Measurements from ENCODE around the gene SREBF1.
"Not testable (repeated sequence)": the region's sequence is repeated elsewhere in the genome, so short reads cannot be mapped to it uniquely, and the experiment has no call there.

SREBF1 gene

GRCh38 chr17:17809531-17810083 is 27.2 kb downstream of the SREBF1 start:
- DNase-seq: no peak

GRCh38 chr17:17808706-17809432 is 27.9 kb downstream of the SREBF1 start:
- no peak for DNase-seq

- DNase-seq: not testable (repeated sequence)
Measured at GRCh38 chr17:17808200-17808599, 28.6 kb downstream of the SREBF1 start.

- no peak for DNase-seq
Measured at GRCh38 chr17:17807440-17807839, 29.3 kb downstream of the SREBF1 start.

- no peak for DNase-seq
Measured at GRCh38 chr17:17806611-17807274, 30.0 kb downstream of the SREBF1 start.

DNA sequence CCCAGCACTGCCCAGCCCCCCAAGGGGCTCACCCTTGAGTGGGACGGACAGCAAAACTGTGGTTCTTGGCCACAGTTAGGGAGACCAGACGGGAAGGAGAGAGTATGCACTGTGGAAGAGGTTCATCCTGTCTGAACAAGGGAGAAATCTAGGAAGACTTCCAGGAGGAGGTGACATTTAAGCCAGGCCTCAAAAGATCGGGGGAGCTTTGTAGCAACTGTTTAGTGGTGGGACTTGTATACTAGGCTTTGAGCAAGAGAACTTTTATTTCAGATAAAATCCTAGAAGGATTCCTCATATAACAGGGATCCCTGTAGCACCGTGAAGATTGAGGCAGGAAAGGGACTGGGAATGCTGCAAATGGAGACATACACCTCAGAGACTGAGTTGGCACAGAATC is 30.8 kb downstream of the SREBF1 start:
- DNase-seq: no peak

- no peak for DNase-seq
Measured at GRCh38 chr17:17805575-17805974, 31.2 kb downstream of the SREBF1 start.

DNA sequence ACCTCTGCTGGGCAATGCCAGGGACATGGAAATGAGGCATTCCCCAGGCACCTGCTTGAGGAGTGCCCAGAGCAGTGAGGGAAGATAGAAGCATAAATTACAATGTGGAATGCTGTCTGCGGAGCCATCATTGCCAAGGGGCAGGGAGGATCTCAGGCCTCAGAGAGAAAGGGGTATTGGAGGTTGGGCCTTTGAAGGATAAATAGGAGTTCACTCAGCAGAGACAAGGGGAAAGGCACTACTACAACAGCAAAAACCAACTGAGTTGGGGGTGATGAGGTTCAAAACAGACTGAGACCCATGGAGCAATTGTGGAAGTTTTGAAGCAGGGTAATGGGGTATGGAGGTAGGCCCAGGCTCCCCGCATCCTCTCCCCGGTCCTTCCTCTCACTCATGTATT is 32.8 kb downstream of the SREBF1 start:
- no peak for DNase-seq

DNA sequence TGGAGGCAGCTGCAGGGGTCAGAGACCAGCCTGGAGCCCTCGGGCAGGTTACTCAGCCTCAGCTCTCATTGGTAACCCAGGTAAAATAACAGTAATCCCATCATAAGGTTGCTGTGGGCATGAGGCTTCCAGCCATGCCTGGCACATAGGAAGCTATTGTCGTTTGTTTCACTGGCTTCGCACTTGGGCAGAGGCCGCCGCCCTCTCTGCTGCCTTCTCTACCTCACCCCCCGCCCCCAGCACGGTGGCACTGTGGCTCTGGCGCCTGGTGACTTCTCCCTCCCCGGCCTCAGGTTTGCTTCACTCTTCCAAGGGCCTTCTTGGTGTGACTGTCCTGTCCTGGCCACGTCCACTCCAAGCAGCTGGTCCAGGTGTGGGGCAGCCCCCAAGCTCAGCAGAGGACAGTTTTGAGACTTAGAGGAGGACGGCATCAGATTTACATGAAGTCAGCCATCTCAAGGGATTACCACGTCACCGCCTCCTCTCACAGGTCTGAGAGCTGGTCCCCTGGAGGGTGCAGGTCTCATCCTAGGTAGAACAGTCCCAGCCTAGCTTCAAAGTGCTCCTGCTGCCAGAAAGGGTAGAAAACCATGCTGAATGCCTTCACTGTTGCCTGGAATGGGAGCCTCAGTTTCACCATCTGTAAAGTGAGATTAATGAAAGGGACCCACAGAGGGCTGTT is 34.8 kb downstream of the SREBF1 start:
- no peak for DNase-seq

DNA sequence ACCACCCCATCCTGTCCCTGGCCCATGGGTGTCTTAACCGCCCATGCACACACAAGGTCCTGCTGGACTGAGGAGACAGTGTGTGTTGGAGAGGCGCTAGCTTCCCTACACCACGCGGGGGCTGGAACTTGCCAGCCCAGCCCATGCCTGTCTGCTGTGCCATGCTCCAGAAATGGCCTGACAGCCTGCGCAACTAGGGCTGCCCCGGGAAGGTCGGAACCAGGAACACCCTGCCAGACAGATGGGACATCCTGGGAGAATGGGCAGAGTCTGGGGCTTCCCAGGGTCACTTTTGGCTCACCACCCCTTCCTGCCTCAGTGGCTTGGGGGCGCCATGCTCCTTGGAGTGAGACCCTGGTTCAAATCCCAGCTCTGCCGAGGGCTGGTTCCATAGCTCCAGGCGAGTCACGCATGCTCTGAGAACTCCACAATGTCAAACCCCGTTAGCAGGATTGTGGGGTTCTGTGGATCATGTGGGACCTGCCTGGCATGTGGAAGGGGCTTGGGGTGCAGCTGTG is 36.2 kb downstream of the SREBF1 start:
- no peak for DNase-seq

DNA sequence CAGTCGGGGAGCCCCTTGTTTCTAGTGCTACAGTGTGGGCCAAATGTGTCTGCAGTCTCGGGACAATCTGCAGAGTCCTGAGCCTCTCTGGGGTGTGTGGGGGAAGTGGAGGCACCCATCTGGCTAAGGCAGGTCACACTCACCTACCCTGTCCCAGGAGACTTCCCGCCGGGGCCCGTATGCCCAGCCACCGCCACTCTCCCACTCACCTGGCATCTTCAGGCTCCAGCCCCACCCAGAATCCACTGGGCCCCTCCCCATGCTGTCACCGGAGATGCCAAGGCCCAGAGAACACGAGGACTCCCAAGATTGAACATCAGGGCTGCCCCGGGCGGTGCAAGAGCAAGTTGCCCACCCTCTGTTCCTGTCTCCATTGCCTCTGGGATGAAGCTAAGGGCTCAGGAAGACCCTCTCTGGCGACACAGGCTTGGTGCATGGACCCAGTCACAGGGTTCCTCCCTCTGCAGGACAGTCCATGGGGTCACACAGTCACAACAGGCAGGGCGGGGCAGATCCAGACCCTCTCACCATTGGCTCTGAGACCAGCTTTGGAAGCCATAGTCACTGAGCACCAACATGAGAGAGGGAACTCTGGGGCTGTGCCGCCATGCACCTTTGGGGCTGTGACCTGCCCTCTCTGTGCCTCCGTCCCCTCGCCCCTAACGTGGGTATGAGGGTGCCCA is 38.1 kb downstream of the SREBF1 start:
- DNase-seq: no peak

DNA sequence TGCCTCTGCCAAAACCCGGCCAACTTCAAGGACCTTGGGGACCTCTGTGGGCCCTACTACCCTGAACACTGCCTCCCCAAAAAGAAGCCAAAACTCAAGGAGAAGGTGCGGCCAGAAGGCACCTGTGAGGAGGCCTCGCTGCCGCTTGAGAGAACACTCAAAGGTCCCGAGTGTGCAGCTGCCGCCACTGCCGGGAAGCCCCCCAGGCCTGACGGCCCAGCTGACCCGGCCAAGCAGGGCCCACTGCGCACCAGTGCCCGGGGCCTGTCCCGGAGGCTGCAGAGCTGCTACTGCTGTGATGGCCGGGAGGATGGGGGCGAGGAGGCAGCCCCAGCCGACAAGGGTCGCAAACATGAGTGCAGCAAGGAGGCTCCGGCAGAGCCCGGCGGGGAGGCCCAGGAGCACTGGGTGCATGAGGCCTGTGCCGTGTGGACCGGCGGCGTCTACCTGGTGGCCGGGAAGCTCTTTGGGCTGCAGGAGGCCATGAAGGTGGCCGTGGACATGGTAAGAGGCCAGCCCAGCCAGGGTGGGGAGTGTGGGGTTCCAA is 38.7 kb downstream of the SREBF1 start:
- DNase-seq: no peak

DNA sequence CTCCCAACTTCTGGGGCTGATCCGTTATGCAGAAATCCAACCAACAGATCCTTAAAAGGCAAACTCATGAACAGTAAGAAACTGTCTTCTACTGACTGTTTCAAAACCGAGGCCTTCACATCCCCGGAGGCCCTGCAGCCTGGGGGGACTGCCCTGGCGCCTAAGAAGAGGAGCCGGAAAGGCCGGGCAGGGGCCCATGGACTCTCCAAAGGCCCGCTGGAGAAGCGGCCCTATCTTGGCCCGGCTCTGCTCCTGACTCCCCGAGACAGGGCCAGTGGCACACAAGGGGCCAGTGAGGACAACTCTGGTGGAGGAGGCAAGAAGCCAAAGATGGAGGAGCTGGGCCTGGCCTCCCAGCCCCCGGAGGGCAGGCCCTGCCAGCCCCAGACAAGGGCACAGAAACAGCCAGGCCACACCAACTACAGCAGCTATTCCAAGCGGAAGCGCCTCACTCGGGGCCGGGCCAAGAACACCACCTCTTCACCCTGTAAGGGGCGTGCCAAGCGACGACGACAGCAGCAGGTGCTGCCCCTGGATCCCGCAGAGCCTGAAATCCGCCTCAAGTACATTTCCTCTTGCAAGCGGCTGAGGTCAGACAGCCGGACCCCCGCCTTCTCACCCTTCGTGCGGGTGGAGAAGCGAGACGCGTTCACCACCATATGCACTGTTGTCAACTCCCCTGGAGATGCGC is 39.5 kb downstream of the SREBF1 start:
- no peak for DNase-seq

DNA sequence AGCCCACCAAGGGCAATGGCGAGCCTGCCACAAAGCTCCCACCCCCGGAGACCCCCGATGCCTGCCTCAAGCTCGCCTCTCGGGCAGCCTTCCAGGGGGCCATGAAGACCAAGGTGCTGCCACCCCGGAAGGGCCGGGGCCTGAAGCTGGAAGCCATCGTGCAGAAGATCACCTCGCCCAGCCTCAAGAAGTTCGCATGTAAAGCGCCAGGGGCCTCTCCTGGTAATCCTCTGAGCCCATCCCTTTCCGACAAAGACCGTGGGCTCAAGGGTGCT is 40.1 kb downstream of the SREBF1 start:
- no peak for DNase-seq

GRCh38 chr17:17795946-17796786 is 40.6 kb downstream of the SREBF1 start:
- DNase-seq: no peak

GRCh38 chr17:17795296-17795695 is 41.5 kb downstream of the SREBF1 start:
- DNase-seq: no peak

DNA sequence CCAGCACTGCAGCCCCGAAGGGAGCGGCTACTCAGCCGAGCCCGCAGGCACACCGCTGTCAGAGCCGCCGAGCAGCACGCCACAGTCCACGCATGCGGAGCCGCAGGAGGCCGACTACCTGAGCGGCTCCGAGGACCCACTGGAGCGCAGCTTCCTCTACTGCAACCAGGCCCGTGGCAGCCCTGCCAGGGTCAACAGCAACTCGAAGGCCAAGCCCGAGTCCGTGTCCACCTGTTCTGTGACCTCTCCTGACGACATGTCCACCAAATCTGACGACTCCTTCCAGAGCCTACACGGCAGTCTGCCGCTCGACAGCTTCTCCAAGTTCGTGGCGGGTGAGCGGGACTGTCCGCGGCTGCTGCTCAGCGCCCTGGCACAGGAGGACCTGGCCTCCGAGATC is 42.4 kb downstream of the SREBF1 start:
- DNase-seq: no peak

- DNase-seq: no peak
Measured at GRCh38 chr17:17793378-17794214, 43.2 kb downstream of the SREBF1 start.

DNA sequence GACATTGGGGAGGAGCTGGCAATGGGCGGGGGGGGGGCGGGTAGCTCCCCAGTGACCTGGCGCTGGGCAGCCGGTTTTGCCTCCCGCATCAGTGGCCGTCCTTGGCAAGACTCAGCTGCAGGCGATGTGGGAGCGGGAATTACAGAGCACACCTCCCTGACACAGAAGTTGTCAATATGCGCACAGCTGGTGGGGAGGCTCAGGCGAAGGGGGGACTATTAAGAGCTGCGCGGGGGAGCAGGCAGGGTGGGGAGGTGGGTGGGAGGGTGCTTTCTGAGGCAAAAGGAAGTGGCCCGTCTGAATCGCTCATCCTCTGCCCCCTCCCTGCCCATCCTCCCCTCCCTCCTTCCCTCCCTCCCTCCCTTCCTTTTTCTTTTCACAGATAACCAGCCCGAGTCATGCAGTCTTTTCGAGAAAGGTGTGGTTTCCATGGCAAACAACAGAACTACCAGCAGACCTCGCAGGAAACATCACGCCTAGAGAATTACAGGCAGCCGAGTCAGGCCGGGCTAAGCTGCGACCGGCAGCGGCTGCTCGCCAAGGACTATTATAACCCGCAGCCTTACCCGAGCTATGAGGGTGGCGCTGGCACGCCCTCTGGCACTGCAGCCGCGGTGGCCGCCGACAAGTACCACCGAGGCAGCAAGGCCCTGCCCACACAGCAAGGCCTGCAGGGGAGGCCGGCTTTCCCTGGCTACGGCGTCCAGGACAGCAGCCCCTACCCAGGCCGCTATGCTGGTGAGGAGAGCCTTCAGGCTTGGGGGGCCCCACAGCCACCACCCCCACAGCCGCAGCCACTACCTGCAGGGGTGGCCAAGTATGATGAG is 44.0 kb downstream of the SREBF1 start:
- DNase-seq: no peak
